Nephron (organoid): ENCODE measurements around the gene C21orf58.
A peak's percentile ranks its signal among the peaks of the same experiment; 100 is the strongest.

Experiments used
- H3K27ac Mint-ChIP-seq, 3 experiments: 2 replicates each; pipeline ENCODE4 v1.8.0; 2020; ENCODE audit warnings: mixed read lengths in 3 of 3, mild to moderate bottlenecking in 2 of 3, moderate library complexity in 1 of 3
- H3K27me3 Mint-ChIP-seq: 2 replicates; pipeline ENCODE4 v1.8.0; 2021; ENCODE audit warnings: low read depth, mild to moderate bottlenecking, moderate library complexity, mixed read lengths
- H3K36me3 Mint-ChIP-seq: 2 replicates; pipeline ENCODE4 v1.8.0; 2020; ENCODE audit warnings: low read depth, mixed read lengths
- H3K4me1 Mint-ChIP-seq: 2 replicates; pipeline ENCODE4 v1.8.0; 2020; ENCODE audit warnings: mixed read lengths
- H3K4me3 Mint-ChIP-seq, 3 experiments: 2 replicates each; pipeline ENCODE4 v1.8.0; 2020; ENCODE audit warnings: mild to moderate bottlenecking in 3 of 3, mixed read lengths in 3 of 3, moderate library complexity in 2 of 3
- H3K9me3 Mint-ChIP-seq: 2 replicates; pipeline ENCODE4 v1.8.0; 2020; ENCODE audit warnings: mixed read lengths
- CTCF ChIP-seq, 3 experiments: fragments of 200-600 bp; sonication (generic); IDR thresholded peaks; one replicate each; pipeline ENCODE4 v1.5.0; 2021; ENCODE audit warnings: antibody characterized with exemption in 3 of 3; ENCODE audit not compliant: unreplicated experiment in 3 of 3

C21orf58 gene

GRCh38 chr21:46361935-46362334 is 38.3 kb upstream of the C21orf58 start:
- peaks cover 19% of the 10 kb centered on the region for H3K4me1 Mint-ChIP-seq
- TF ChIP-seq CTCF (IDR thresholded peaks at IDR 0.05; ENCODE audit: unreplicated experiment in 3 of 3) = no peak
- peaks cover 7% of the 10 kb centered on the region for H3K27me3 Mint-ChIP-seq
- peaks cover 61% of the 10 kb centered on the region for H3K36me3 Mint-ChIP-seq
- peak overlapping the region; percentile 50 to 88 (median 86) for H3K27ac Mint-ChIP-seq
- H3K9me3 Mint-ChIP-seq = no peaks in the 10 kb centered on the region
- peak overlapping the region; percentile 7 to 25 (median 18) for H3K4me3 Mint-ChIP-seq

DNA sequence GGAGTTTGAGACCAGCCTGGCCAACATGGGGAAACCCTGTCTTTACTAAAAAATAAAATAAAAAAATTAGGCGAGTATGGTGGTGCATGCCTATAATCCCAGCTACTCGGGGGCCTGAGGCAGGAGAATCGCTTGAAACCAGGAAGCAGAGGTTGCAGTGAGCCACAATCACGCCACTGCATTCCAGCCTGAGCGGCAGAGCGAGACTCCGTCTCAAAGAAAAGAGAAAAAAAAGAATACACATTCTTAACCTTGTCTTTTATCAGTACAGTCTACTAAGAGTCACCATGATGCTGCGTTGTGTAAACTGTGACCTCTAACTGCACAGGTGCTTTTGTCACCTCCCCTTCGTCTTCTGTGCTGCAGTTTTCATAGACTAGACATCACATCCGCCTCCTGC is 37.5 kb upstream of the C21orf58 start:
- no peak for TF ChIP-seq CTCF (IDR thresholded peaks at IDR 0.05; ENCODE audit: unreplicated experiment in 3 of 3)
- H3K4me1 Mint-ChIP-seq = peaks cover 19% of the 10 kb centered on the region
- no peak overlapping the region for H3K4me3 Mint-ChIP-seq
- H3K9me3 Mint-ChIP-seq = no peaks in the 10 kb centered on the region
- peak overlapping the region; percentile 50 to 88 (median 86) for H3K27ac Mint-ChIP-seq
- H3K36me3 Mint-ChIP-seq = peaks cover 54% of the 10 kb centered on the region
- peaks cover 7% of the 10 kb centered on the region for H3K27me3 Mint-ChIP-seq

GRCh38 chr21:46357684-46358425 is 34.2 kb upstream of the C21orf58 start:
- Mint-ChIP-seq H3K4me3 (no peak overlapping the region), H3K9me3 (no peaks in the 10 kb centered on the region), H3K27ac (no peak overlapping the region), H3K36me3 (peaks cover 46% of the 10 kb centered on the region), H3K27me3 (peaks cover 2% of the 10 kb centered on the region), H3K4me1 (peaks cover 12% of the 10 kb centered on the region)
- TF ChIP-seq CTCF (IDR thresholded peaks at IDR 0.05; ENCODE audit: unreplicated experiment in 3 of 3) = no peak

DNA sequence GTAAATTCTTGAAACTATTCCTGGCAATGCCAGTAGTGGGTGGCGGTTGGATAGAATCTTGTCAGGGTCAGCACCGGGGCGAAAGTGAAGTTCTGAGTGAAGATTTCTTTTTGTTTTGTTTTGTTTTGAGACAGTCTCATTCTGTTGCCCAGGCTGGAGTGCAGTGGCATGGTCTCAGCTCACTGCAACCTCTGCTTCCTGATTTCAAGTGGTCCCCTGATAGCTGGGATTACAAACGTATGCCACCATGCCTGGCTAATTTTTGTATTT is 33.6 kb upstream of the C21orf58 start:
- no peak for TF ChIP-seq CTCF (IDR thresholded peaks at IDR 0.05; ENCODE audit: unreplicated experiment in 3 of 3)
- peaks cover 46% of the 10 kb centered on the region for H3K36me3 Mint-ChIP-seq
- peaks cover 10% of the 10 kb centered on the region for H3K4me1 Mint-ChIP-seq
- H3K4me3 Mint-ChIP-seq = no peak overlapping the region
- no peaks in the 10 kb centered on the region for H3K9me3 Mint-ChIP-seq
- no peaks in the 10 kb centered on the region for H3K27me3 Mint-ChIP-seq
- no peak overlapping the region for H3K27ac Mint-ChIP-seq

DNA sequence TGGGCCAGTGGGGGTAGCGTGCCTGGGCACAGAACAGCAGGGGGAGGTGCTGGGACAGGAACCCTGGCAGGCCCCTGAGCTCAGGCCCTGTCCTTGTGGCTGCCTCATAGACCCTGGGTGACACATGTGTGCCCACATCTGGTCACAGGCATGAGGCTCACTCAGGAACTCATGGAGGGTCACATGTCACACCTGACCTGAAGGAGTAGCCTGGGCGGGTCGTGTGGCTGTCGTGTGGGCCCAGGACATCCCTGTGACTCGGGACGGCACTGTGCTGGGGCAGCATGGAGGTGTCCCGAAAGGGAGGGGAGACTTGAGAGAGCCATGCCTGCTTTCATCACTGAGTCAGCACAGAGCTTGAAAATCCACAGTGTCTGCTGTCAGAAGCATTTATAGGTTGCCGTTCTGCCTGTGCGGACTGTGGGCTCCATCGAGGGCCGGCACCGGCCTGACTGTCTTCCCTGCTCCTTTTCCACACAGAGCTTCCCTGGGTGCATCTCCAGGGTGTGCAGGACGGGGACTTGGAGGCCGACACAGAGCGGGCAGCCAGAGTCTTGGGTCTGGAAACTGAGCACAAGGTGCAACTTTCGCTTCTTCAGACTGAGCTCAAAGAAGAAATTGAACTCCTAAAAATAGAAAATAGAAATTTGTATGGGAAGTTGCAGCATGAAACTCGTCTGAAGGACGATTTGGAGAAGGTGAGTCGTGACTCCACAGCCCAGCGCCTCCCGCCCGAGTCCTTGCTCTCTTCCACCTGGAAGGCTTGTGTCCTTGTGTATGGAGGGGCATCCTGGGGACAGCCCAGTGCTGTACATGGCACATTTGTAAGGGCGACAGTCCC is 33.0 kb upstream of the C21orf58 start:
- Mint-ChIP-seq H3K4me3 (no peak overlapping the region), H3K9me3 (no peaks in the 10 kb centered on the region), H3K4me1 (peaks cover 5% of the 10 kb centered on the region), H3K27me3 (no peaks in the 10 kb centered on the region), H3K36me3 (peaks cover 41% of the 10 kb centered on the region), H3K27ac (no peak overlapping the region)
- no peak for TF ChIP-seq CTCF (IDR thresholded peaks at IDR 0.05; ENCODE audit: unreplicated experiment in 3 of 3)

GRCh38 chr21:46356005-46356338 is 32.3 kb upstream of the C21orf58 start:
- Mint-ChIP-seq H3K4me3 (no peak overlapping the region), H3K9me3 (no peaks in the 10 kb centered on the region), H3K36me3 (peaks cover 41% of the 10 kb centered on the region), H3K4me1 (no peaks in the 10 kb centered on the region), H3K27me3 (no peaks in the 10 kb centered on the region), H3K27ac (no peak overlapping the region)
- TF ChIP-seq CTCF (IDR thresholded peaks at IDR 0.05; ENCODE audit: unreplicated experiment in 3 of 3) = no peak
